ENCODE results near the gene CDH4.

- TF ChIP-seq, protein P1, sequence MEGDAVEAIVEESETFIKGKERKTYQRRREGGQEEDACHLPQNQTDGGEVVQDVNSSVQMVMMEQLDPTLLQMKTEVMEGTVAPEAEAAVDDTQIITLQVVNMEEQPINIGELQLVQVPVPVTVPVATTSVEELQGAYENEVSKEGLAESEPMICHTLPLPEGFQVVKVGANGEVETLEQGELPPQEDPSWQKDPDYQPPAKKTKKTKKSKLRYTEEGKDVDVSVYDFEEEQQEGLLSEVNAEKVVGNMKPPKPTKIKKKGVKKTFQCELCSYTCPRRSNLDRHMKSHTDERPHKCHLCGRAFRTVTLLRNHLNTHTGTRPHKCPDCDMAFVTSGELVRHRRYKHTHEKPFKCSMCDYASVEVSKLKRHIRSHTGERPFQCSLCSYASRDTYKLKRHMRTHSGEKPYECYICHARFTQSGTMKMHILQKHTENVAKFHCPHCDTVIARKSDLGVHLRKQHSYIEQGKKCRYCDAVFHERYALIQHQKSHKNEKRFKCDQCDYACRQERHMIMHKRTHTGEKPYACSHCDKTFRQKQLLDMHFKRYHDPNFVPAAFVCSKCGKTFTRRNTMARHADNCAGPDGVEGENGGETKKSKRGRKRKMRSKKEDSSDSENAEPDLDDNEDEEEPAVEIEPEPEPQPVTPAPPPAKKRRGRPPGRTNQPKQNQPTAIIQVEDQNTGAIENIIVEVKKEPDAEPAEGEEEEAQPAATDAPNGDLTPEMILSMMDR (conservative IDR thresholded peaks at IDR 0.05; ENCODE audit: low read length) = no peak
- no peak for TF ChIP-seq EZH2phosphoT487 (IDR thresholded peaks at IDR 0.05; ENCODE audit: borderline replicate concordance, low read depth, low read length)
These were observed 430.3 kb downstream of the CDH4 start for GRCh38 chr20:61682114-61682995.

All from OCI-LY7 (cell line).